Measurements from ENCODE around the gene ERO1B. TPM values are rescaled to one million over a fixed set of nuclear protein-coding genes. Genes with fewer than 3 reads are reported as not detected.
"Not testable (repeated sequence)": the region's sequence is repeated elsewhere in the genome, so short reads cannot be mapped to it uniquely, and the experiment has no call there.

Gene ERO1B
- total RNA-seq, 2 experiments from 2014 or later, result 15.2 to 16.5 TPM

GRCh38 chr1:236200925-236201324 is 80.8 kb downstream of the ERO1B start:
- no peak overlapping the region for H3K4me3 Mint-ChIP-seq
- no peaks in the 10 kb centered on the region for H3K4me1 Mint-ChIP-seq (ENCODE audit: low read depth)
- peaks cover 96% of the 10 kb centered on the region for H3K36me3 Mint-ChIP-seq (ENCODE audit: low read depth)
- Histone ChIP-seq H3K9me3 (ENCODE audit: control insufficient read depth in 1 of 2, insufficient read depth in 1 of 2, low read length in 2 of 2) (peaks cover 18 to 54% of the 10 kb centered on the region in 2 experiments), H3K27ac (ENCODE audit: low read depth in 1 of 2, low read length in 2 of 2) (no peak overlapping the region), H3K36me3 (ENCODE audit: insufficient read depth, low read length) (peaks cover 9% of the 10 kb centered on the region), H3K27me3 (ENCODE audit: control insufficient read depth in 1 of 2, insufficient read depth in 2 of 2, low read length in 2 of 2) (no peaks in the 10 kb centered on the region), H3K4me3 (ENCODE audit: low read length) (no peak overlapping the region), H3K4me1 (ENCODE audit: insufficient read depth, low read length) (no peaks in the 10 kb centered on the region)
- ChIA-PET CTCF (no interaction called here), POLR2A (no interaction called here)
- intact Hi-C loops (cut with DNase I, micrococcal nuclease), result no loop called here
- ATAC-seq (ENCODE audit: poor library complexity) (no peak), DNase-seq (no peak)
- TF ChIP-seq, protein P1, sequence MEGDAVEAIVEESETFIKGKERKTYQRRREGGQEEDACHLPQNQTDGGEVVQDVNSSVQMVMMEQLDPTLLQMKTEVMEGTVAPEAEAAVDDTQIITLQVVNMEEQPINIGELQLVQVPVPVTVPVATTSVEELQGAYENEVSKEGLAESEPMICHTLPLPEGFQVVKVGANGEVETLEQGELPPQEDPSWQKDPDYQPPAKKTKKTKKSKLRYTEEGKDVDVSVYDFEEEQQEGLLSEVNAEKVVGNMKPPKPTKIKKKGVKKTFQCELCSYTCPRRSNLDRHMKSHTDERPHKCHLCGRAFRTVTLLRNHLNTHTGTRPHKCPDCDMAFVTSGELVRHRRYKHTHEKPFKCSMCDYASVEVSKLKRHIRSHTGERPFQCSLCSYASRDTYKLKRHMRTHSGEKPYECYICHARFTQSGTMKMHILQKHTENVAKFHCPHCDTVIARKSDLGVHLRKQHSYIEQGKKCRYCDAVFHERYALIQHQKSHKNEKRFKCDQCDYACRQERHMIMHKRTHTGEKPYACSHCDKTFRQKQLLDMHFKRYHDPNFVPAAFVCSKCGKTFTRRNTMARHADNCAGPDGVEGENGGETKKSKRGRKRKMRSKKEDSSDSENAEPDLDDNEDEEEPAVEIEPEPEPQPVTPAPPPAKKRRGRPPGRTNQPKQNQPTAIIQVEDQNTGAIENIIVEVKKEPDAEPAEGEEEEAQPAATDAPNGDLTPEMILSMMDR (IDR thresholded peaks at IDR 0.05), result no peak
- H3K27ac Mint-ChIP-seq, result no peak overlapping the region
- H3K27me3 Mint-ChIP-seq, result no peaks in the 10 kb centered on the region
- peaks cover 35% of the 10 kb centered on the region for H3K9me3 Mint-ChIP-seq

DNA sequence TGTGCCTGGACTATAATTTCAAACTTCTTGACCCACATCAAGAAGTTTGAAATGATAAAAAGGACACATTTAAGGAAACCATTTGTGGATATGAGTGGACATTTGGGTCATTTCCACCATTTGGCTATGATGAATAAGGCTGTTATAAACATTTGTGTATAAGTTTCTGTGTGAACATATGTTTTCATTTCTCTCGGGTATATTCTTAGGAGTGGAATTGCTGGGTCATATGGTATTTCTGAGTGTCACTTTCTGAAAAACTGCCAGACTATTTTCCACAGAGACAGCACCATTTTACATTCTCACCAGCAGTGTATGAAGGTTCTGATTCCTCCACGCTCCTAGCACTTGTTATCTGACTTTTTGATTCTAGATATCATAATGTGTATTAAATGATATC is 88.6 kb downstream of the ERO1B start:
- TF ChIP-seq, protein P1 (IDR thresholded peaks at IDR 0.05), result no peak
- intact Hi-C loops (cut with DNase I, micrococcal nuclease), result no loop called here

GRCh38 chr1:236188084-236188483 is 93.7 kb downstream of the ERO1B start:
- H3K36me3 ChIP-seq (ENCODE audit: insufficient read depth, low read length); H3K27me3 Mint-ChIP-seq; POLR2A ChIA-PET; H3K27ac Mint-ChIP-seq; DNase-seq; H3K4me3 ChIP-seq (ENCODE audit: low read length); H3K27me3 ChIP-seq (ENCODE audit: control insufficient read depth in 1 of 2, insufficient read depth in 2 of 2, low read length in 2 of 2); CTCF ChIA-PET; H3K4me1 Mint-ChIP-seq (ENCODE audit: low read depth); H3K4me3 Mint-ChIP-seq; intact Hi-C loops (cut with DNase I, micrococcal nuclease); ATAC-seq (ENCODE audit: poor library complexity); H3K27ac ChIP-seq (ENCODE audit: low read depth in 1 of 2, low read length in 2 of 2); H3K4me1 ChIP-seq (ENCODE audit: insufficient read depth, low read length): not testable (repeated sequence)
- Mint-ChIP-seq H3K36me3 (ENCODE audit: low read depth) (peaks cover 95% of the 10 kb centered on the region), H3K9me3 (peaks cover 10% of the 10 kb centered on the region)
- peaks cover 0 to 15% of the 10 kb centered on the region in 2 experiments for H3K9me3 ChIP-seq (ENCODE audit: control insufficient read depth in 1 of 2, insufficient read depth in 1 of 2, low read length in 2 of 2)

More for the DNA sequence above, 88.6 kb downstream of the ERO1B start:
- POLR2A ChIA-PET, result no interaction called here
- H3K27me3 Mint-ChIP-seq, result no peaks in the 10 kb centered on the region
- no peaks in the 10 kb centered on the region for H3K4me1 ChIP-seq (ENCODE audit: insufficient read depth, low read length)
- peaks cover 24 to 26% of the 10 kb centered on the region in 2 experiments for H3K9me3 ChIP-seq (ENCODE audit: control insufficient read depth in 1 of 2, insufficient read depth in 1 of 2, low read length in 2 of 2)
- H3K27ac Mint-ChIP-seq, result no peak overlapping the region
- no peak overlapping the region for H3K27ac ChIP-seq (ENCODE audit: low read depth in 1 of 2, low read length in 2 of 2)
- H3K4me3 ChIP-seq (ENCODE audit: low read length), result no peak overlapping the region
- H3K27me3 ChIP-seq (ENCODE audit: control insufficient read depth in 1 of 2, insufficient read depth in 2 of 2, low read length in 2 of 2), result no peaks in the 10 kb centered on the region
- H3K36me3 Mint-ChIP-seq (ENCODE audit: low read depth), result peaks cover 92% of the 10 kb centered on the region
- CTCF ChIA-PET, result no interaction called here
- ATAC-seq (ENCODE audit: poor library complexity) (no peak), DNase-seq (no peak)
- peaks cover 4% of the 10 kb centered on the region for H3K36me3 ChIP-seq (ENCODE audit: insufficient read depth, low read length)
- no peaks in the 10 kb centered on the region for H3K4me1 Mint-ChIP-seq (ENCODE audit: low read depth)
- no peak overlapping the region for H3K4me3 Mint-ChIP-seq
- H3K9me3 Mint-ChIP-seq, result peaks cover 36% of the 10 kb centered on the region

- H3K4me3 Mint-ChIP-seq; H3K4me1 ChIP-seq (ENCODE audit: insufficient read depth, low read length); H3K9me3 ChIP-seq (ENCODE audit: control insufficient read depth in 1 of 2, insufficient read depth in 1 of 2, low read length in 2 of 2); H3K27ac Mint-ChIP-seq; ATAC-seq (ENCODE audit: poor library complexity); POLR2A ChIA-PET; H3K27ac ChIP-seq (ENCODE audit: low read depth in 1 of 2, low read length in 2 of 2); H3K4me1 Mint-ChIP-seq (ENCODE audit: low read depth); intact Hi-C loops (cut with DNase I, micrococcal nuclease); H3K36me3 ChIP-seq (ENCODE audit: insufficient read depth, low read length); H3K4me3 ChIP-seq (ENCODE audit: low read length); CTCF ChIA-PET; DNase-seq; H3K27me3 ChIP-seq (ENCODE audit: control insufficient read depth in 1 of 2, insufficient read depth in 2 of 2, low read length in 2 of 2); H3K27me3 Mint-ChIP-seq: not testable (repeated sequence)
- H3K9me3 Mint-ChIP-seq, result peaks cover 10% of the 10 kb centered on the region
- H3K36me3 Mint-ChIP-seq (ENCODE audit: low read depth), result peaks cover 95% of the 10 kb centered on the region
Measured at GRCh38 chr1:236186471-236186870, 95.3 kb downstream of the ERO1B start.

Data from CD4-positive, alpha-beta T cell (primary cell).